ENCODE measurements around the gene LYPD6.

DNA sequence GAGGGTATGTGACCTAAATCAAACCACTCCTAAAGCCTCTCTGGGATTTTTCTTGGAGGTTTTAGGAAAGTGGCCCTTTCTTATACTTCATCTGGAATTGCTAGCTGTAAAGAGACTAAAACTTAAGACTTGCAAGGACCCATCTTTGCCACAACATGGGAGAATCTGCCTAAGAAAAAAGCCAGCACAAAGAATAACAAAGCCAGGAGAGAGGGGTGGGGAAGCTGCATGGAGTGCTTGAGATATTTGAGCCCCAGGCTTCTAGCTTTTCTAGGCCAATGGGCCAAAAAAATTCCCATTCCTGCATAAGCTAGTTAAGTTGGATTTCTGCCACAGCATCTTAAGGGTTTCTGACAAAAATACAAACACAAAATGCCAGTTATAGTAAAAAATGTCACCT, 38.5 kb upstream of the LYPD6 start:
- TF ChIP-seq EZH2 (IDR thresholded peaks at IDR 0.05; ENCODE audit: low read depth), result no peak
- TF ChIP-seq, protein P1, sequence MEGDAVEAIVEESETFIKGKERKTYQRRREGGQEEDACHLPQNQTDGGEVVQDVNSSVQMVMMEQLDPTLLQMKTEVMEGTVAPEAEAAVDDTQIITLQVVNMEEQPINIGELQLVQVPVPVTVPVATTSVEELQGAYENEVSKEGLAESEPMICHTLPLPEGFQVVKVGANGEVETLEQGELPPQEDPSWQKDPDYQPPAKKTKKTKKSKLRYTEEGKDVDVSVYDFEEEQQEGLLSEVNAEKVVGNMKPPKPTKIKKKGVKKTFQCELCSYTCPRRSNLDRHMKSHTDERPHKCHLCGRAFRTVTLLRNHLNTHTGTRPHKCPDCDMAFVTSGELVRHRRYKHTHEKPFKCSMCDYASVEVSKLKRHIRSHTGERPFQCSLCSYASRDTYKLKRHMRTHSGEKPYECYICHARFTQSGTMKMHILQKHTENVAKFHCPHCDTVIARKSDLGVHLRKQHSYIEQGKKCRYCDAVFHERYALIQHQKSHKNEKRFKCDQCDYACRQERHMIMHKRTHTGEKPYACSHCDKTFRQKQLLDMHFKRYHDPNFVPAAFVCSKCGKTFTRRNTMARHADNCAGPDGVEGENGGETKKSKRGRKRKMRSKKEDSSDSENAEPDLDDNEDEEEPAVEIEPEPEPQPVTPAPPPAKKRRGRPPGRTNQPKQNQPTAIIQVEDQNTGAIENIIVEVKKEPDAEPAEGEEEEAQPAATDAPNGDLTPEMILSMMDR (conservative IDR thresholded peaks at IDR 0.05), result no peak

All from PC-9 (cell line).